MM.1S (cell line): ENCODE results near the gene ADRB2.
"Not testable (repeated sequence)": the region's sequence is repeated elsewhere in the genome, so short reads cannot be mapped to it uniquely, and the experiment has no call there.

Experiments
- EZH2 ChIP-seq: fragments of 300-600 bp; sonication (generic); optimal IDR thresholded peaks from 2 replicates; pipeline ENCODE3; 2017; ENCODE audit warnings: low read depth, mild to moderate bottlenecking, antibody characterized with exemption, low read length, mixed read lengths
- TF ChIP-seq, protein P1 (sequence below): fragments of 300-600 bp; sonication (generic); IDR thresholded peaks from 2 replicates; pipeline ENCODE4 v1.5.1; 2016; ENCODE audit warnings: antibody characterized with exemption, low read length, mixed read lengths

DNA sequence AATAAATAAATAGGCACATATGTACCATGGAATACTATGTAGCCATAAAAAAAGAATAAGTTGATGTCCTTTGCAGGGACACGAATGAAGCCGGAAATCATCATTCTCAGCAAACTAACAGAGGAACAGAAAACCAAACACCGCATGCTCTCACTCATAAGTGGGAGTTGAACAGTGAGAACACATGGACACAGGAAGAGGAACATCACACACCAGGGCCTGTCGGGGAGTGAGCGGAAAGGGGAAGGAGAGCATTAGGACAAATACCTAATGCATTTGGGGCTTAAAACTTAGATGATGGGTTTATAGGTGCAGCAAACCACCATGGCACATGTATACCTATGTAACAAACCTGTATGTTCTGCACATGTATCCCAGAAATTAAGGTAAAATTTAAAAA lies 51.0 kb downstream of the ADRB2 start:
- TF ChIP-seq, protein P1, sequence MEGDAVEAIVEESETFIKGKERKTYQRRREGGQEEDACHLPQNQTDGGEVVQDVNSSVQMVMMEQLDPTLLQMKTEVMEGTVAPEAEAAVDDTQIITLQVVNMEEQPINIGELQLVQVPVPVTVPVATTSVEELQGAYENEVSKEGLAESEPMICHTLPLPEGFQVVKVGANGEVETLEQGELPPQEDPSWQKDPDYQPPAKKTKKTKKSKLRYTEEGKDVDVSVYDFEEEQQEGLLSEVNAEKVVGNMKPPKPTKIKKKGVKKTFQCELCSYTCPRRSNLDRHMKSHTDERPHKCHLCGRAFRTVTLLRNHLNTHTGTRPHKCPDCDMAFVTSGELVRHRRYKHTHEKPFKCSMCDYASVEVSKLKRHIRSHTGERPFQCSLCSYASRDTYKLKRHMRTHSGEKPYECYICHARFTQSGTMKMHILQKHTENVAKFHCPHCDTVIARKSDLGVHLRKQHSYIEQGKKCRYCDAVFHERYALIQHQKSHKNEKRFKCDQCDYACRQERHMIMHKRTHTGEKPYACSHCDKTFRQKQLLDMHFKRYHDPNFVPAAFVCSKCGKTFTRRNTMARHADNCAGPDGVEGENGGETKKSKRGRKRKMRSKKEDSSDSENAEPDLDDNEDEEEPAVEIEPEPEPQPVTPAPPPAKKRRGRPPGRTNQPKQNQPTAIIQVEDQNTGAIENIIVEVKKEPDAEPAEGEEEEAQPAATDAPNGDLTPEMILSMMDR = not testable (repeated sequence)
- not testable (repeated sequence) for TF ChIP-seq EZH2
